GM18861 (cell line): ENCODE measurements around the gene KRT80.

Source experiments
- ATAC-seq: cut with Tn5 transposase; IDR thresholded peaks from one replicate; pipeline ENCODE4 v1.9.1; 2021; ENCODE audit not compliant: unreplicated experiment

Gene KRT80

GRCh38 chr12:52199294-52199919 is 7.6 kb upstream of the KRT80 start:
- no peak for ATAC-seq

GRCh38 chr12:52198454-52199215 is 6.8 kb upstream of the KRT80 start:
- ATAC-seq, result no peak

- ATAC-seq, result no peak
Measured at GRCh38 chr12:52197371-52198231, 5.8 kb upstream of the KRT80 start.

- no peak for ATAC-seq
Measured at GRCh38 chr12:52195065-52195730, 3.4 kb upstream of the KRT80 start.

GRCh38 chr12:52193991-52194390 is 2.2 kb upstream of the KRT80 start:
- no peak for ATAC-seq

- ATAC-seq, result no peak
Measured at GRCh38 chr12:52193532-52193931, 1.7 kb upstream of the KRT80 start.

- ATAC-seq, result no peak
Measured at GRCh38 chr12:52190860-52191729, 719 bp downstream of the KRT80 start.

- ATAC-seq, result no peak
Measured at GRCh38 chr12:52189376-52190174, 2.2 kb downstream of the KRT80 start.

- no peak for ATAC-seq
Measured at GRCh38 chr12:52188658-52189057, 3.2 kb downstream of the KRT80 start.

GRCh38 chr12:52187640-52188039 is 4.2 kb downstream of the KRT80 start:
- no peak for ATAC-seq

- no peak for ATAC-seq
Measured at GRCh38 chr12:52187206-52187605, 4.6 kb downstream of the KRT80 start.

- ATAC-seq, result no peak
Measured at GRCh38 chr12:52186118-52186840, 5.5 kb downstream of the KRT80 start.

GRCh38 chr12:52185400-52185967 is 6.3 kb downstream of the KRT80 start:
- ATAC-seq, result no peak

- no peak for ATAC-seq
Measured at GRCh38 chr12:52184813-52185212, 7.0 kb downstream of the KRT80 start.

- ATAC-seq, result no peak
Measured at GRCh38 chr12:52183971-52184370, 7.8 kb downstream of the KRT80 start.

GRCh38 chr12:52183544-52183910 is 8.3 kb downstream of the KRT80 start:
- ATAC-seq, result no peak

GRCh38 chr12:52182898-52183543 is 8.8 kb downstream of the KRT80 start:
- ATAC-seq, result no peak

- ATAC-seq, result no peak
Measured at GRCh38 chr12:52182384-52182783, 9.4 kb downstream of the KRT80 start.
